HG02884 (cell line): Measurements from ENCODE around the gene ZFYVE27.

ENCODE experiments used
- ATAC-seq: cut with Tn5 transposase; IDR thresholded peaks from one replicate; pipeline ENCODE4 v1.9.1; 2021; ENCODE audit warnings: mild to moderate bottlenecking, moderate library complexity; ENCODE audit not compliant: unreplicated experiment

The ZFYVE27 gene

GRCh38 chr10:97714401-97715258 is 22.3 kb upstream of the ZFYVE27 start:
- ATAC-seq, result peak; percentile 25

DNA sequence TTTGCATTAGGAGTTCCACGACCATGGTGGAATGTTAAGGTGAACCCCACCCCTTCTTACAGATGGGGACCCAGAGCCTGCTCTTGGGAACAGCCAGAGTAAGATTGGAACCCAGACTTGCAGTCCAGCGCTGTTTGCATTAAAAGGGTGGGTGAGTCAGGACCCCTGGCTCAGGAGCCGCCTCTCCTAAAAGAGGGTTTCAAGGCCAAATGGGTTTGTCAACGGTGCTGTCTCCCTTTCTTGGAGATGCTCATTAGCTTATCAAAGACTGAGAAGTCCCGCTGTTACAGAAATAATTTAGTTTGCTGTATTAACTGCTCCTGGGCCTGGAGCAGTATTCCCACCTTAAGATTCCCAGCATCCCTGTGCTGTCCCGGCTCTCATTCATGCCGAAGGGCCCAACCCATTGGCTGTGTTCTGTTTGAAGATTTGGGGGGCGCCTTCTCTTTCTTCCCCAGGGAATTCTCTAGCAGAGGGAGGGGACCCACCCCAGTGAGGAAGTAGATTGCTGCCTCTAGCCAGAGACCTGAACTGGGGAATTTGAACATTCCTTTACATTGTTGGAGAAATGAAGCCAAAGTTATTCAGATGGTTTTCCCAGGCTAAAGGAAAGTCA is 21.6 kb upstream of the ZFYVE27 start:
- ATAC-seq, result no peak

- no peak for ATAC-seq
These were observed 19.3 kb upstream of the ZFYVE27 start for GRCh38 chr10:97717627-97718026.

GRCh38 chr10:97718178-97718577 is 18.8 kb upstream of the ZFYVE27 start:
- no peak for ATAC-seq

DNA sequence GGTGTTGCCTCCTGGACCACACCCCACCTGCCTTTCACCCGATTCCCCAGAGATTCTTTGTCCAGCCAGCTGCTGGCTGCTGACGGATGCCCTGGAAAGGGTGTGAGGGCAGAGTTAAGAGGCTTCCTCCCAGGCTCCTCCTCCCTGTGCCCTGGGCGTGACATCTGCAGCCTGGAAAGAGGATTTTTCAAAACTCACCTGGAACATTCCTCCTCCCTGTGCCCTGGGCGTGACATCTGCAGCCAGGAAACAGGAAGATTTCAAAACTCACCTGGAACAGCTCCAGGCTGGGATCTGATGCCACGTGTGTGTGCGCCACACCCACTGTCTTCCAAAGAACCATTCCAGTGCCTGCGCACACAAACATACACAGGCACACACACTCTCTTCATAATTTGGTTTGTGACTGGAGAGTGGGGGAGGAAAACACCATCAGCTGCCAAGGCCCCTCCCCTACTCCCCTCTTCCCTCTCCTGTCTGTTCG is 18.2 kb upstream of the ZFYVE27 start:
- no peak for ATAC-seq

- no peak for ATAC-seq
These were observed 17.3 kb upstream of the ZFYVE27 start for GRCh38 chr10:97719602-97720001.

GRCh38 chr10:97721871-97722780 is 14.8 kb upstream of the ZFYVE27 start:
- ATAC-seq, result no peak

DNA sequence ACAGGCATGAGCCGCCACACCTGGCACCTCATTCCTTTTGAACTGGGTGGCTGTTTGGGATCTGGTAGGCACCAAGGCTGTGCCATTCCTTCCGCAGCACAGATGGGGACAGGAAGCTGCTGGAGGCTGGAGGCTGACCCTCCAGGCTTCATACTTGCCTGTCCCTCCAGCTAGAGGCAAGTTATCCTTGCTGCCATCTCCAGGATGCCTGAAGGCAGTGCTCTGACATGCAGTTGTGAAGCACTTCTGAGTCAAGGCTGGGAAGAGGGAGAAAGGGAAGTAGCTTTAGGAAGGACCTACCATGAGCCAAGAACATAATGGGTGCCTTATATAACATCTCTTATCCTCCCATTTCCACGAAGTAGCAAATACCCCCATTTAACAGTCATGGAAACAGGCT is 13.9 kb upstream of the ZFYVE27 start:
- no peak for ATAC-seq

DNA sequence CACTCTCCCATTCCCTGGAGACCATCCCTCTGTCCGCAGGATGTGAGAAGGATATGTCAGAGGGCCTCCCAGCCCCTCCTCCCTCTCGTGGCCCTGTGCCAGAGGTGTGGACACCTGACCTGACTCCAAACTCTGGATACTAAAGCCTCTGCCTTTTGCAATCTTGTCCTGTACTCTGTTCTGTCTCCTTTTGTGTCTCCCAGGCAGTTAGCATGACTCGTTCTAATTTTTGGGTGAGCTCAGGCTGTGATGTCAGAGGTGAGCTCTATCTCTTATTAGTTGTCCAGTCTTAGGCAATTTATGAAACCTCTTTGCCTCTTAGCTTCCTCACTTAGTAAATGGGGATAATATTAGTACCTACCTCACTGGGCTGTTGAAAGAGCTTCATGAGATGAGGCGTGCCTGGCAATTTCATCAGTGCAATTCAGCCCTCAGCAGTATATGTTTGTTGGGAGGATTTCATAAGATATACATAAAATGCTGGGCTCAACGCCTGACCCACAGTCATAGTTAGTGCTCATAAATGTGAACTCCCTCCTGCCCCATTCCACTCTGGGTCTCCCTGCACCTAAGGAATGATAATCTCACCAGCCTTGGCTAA is 12.5 kb upstream of the ZFYVE27 start:
- no peak for ATAC-seq

GRCh38 chr10:97726636-97727178 is 10.2 kb upstream of the ZFYVE27 start:
- no peak for ATAC-seq

- no peak for ATAC-seq
These were observed 7.9 kb upstream of the ZFYVE27 start for GRCh38 chr10:97729014-97729413.

GRCh38 chr10:97731346-97732051 is 5.4 kb upstream of the ZFYVE27 start:
- no peak for ATAC-seq

DNA sequence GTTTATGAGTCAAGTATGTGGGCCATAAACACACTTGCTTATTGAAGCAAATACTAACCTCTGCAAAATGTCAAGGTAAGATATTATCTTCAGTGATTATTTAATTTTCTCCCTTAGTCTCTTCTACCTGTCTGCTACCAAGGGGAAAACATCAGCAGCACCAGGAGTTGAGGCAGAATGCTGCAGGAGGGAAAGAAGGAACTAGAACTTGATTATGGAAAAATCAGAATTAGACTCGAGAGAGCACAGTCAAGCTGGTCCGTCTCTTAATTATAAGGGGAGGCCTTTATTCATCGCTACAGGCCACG is 4.9 kb upstream of the ZFYVE27 start:
- no peak for ATAC-seq

DNA sequence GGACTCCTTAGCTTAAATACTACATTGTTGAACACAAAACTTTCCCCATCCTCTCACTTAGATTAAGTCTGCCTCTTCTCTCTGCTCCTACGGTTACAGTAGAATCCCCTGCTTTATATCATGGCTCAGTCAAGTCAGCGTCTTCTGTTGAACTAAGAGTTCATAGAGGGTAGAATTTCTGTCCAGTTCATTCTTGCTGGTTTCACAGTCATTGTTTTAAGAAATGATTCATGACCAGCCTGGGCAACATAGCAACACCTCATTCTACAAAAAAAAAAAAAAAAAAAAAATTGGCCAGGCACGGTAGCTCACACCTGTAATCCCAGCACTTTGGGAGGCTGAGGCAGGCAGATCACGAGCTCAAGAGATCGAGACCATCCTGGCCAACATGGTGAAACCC is 3.7 kb upstream of the ZFYVE27 start:
- ATAC-seq, result no peak

- ATAC-seq, result no peak
These were observed 2.9 kb upstream of the ZFYVE27 start for GRCh38 chr10:97734021-97734420.

- ATAC-seq, result peak; percentile 26
These were observed 476 bp upstream of the ZFYVE27 start for GRCh38 chr10:97736403-97736901.

- no peak for ATAC-seq
These were observed 890 bp downstream of the ZFYVE27 start for GRCh38 chr10:97737770-97738265.

- ATAC-seq, result no peak
These were observed 1.7 kb downstream of the ZFYVE27 start for GRCh38 chr10:97738616-97739015.

DNA sequence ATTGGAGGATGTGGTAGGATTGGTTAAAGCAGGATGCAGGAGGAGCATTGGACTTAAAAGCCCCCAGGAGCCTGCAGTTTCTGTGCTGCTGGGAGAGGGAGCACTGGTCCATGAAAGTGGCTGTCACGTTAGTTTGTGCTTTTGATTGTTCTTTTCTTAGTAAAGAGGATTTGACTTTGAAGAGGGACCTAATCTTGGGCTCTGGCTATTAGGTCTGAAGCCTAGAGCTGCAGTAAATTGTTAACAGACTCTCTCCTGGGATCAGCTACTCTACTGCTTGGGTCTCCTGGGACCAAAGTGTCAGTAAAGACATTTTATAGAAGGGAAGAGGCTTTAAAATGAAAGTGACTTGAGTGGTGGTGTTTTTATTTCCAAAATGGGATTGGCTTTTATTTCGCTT is 3.7 kb downstream of the ZFYVE27 start:
- ATAC-seq, result no peak
